Activated CD4-positive, alpha-beta T cell treated with anti-CD3 and anti-CD28 coated beads, Interleukin-10, Interleukin-2, amounts not matched to agents 100 ng/mL and 50 ng/mL, durations not matched to agents 16 hours and 8 hours (primary cell): ENCODE measurements around the gene OGFOD2.
"Not testable (repeated sequence)": the region's sequence is repeated elsewhere in the genome, so short reads cannot be mapped to it uniquely, and the experiment has no call there.

Experiments used
- DNase-seq: peaks from one replicate; pipeline ENCODE4 v3.0.0-alpha.2; 2020

The OGFOD2 gene

GRCh38 chr12:123005081-123005626 lies 30.1 kb downstream of the OGFOD2 start:
- no peak for DNase-seq

GRCh38 chr12:123006977-123007376 lies 31.9 kb downstream of the OGFOD2 start:
- DNase-seq = no peak

- no peak for DNase-seq
Observed at GRCh38 chr12:123010110-123010509, 35.1 kb downstream of the OGFOD2 start.

- no peak for DNase-seq
Observed at GRCh38 chr12:123010681-123011080, 35.6 kb downstream of the OGFOD2 start.

GRCh38 chr12:123011701-123012100 lies 36.7 kb downstream of the OGFOD2 start:
- no peak for DNase-seq

GRCh38 chr12:123013185-123014095 lies 38.4 kb downstream of the OGFOD2 start:
- no peak for DNase-seq

- DNase-seq = not testable (repeated sequence)
Observed at GRCh38 chr12:123014473-123014872, 39.4 kb downstream of the OGFOD2 start.

- no peak for DNase-seq
Observed at GRCh38 chr12:123017753-123018152, 42.7 kb downstream of the OGFOD2 start.

GRCh38 chr12:123019841-123020138 lies 44.7 kb downstream of the OGFOD2 start:
- DNase-seq = no peak

GRCh38 chr12:123021688-123022604 lies 46.9 kb downstream of the OGFOD2 start:
- no peak for DNase-seq

- DNase-seq = no peak
Observed at GRCh38 chr12:123022846-123023245, 47.8 kb downstream of the OGFOD2 start.

GRCh38 chr12:123024819-123025391 lies 49.9 kb downstream of the OGFOD2 start:
- peak; percentile 76 for DNase-seq

GRCh38 chr12:123026094-123026853 lies 51.2 kb downstream of the OGFOD2 start:
- DNase-seq = no peak

- DNase-seq = no peak
Observed at GRCh38 chr12:123027726-123028445, 52.8 kb downstream of the OGFOD2 start.

- no peak for DNase-seq
Observed at GRCh38 chr12:123028475-123028874, 53.4 kb downstream of the OGFOD2 start.

- DNase-seq = no peak
Observed at GRCh38 chr12:123029550-123029949, 54.5 kb downstream of the OGFOD2 start.
